GM12892 (cell line): ENCODE results near the gene HBS1L.

Experiments used
- POLR2A ChIP-seq: IDR thresholded peaks from 2 replicates; pipeline ENCODE4 v1.6.1; 2011; ENCODE audit warnings: low read depth, low read length, control low read depth
- POLR2AphosphoS5 ChIP-seq: IDR thresholded peaks from 2 replicates; pipeline ENCODE4 v1.6.1; 2011; ENCODE audit warnings: low read depth, low read length, control low read depth
- TAF1 ChIP-seq: IDR thresholded peaks from 2 replicates; pipeline ENCODE4 v1.6.1; 2011; ENCODE audit warnings: low read depth, mild to moderate bottlenecking, control low read depth, low read length, borderline replicate concordance

GRCh38 chr6:134994431-134994830 is 60.2 kb downstream of the HBS1L start:
- TF ChIP-seq POLR2A = no peak
- no peak for TF ChIP-seq TAF1
- TF ChIP-seq POLR2AphosphoS5 = no peak
